D721Med (cell line): ENCODE data around the gene TMED10.

Experiments
- DNase-seq: peaks from one replicate; pipeline ENCODE4 v3.0.0; 2011; ENCODE audit warnings: low spot score; ENCODE audit not compliant: insufficient read length
- FAIRE-seq: peaks from 2 replicates; lab custom pipeline; 2011; peaks lifted over from hg19 to GRCh38; lab: Jason Lieb, UNC
- TF ChIP-seq, protein P1 (sequence below): IDR thresholded peaks from 2 replicates; pipeline ENCODE4 v1.5.1; 2012; ENCODE audit warnings: mild to moderate bottlenecking, control low read depth; ENCODE audit not compliant: insufficient read depth; ENCODE audit errors: missing control alignments

The TMED10 gene

DNA sequence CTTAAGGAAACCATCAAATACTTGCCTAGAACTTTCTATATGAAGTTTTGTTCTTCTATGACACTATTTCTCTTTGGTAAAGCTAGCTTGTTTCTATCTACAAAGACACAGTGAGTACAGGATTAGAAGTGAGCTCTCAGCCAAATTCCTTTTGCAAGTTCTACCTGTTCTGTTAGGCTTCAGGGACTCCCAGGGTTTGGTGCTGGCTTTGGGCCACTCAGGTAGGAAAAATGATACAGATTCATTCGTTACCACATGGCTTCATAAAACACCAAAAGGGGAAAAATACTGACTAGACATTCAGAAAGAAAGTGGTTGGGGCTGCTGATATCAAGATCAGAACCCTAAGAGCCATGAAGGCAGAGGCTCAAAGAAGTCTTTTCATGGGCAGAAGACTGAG lies 93.1 kb downstream of the TMED10 start:
- TF ChIP-seq, protein P1, sequence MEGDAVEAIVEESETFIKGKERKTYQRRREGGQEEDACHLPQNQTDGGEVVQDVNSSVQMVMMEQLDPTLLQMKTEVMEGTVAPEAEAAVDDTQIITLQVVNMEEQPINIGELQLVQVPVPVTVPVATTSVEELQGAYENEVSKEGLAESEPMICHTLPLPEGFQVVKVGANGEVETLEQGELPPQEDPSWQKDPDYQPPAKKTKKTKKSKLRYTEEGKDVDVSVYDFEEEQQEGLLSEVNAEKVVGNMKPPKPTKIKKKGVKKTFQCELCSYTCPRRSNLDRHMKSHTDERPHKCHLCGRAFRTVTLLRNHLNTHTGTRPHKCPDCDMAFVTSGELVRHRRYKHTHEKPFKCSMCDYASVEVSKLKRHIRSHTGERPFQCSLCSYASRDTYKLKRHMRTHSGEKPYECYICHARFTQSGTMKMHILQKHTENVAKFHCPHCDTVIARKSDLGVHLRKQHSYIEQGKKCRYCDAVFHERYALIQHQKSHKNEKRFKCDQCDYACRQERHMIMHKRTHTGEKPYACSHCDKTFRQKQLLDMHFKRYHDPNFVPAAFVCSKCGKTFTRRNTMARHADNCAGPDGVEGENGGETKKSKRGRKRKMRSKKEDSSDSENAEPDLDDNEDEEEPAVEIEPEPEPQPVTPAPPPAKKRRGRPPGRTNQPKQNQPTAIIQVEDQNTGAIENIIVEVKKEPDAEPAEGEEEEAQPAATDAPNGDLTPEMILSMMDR, result no peak
- no peak for DNase-seq
- FAIRE-seq, result no peak

DNA sequence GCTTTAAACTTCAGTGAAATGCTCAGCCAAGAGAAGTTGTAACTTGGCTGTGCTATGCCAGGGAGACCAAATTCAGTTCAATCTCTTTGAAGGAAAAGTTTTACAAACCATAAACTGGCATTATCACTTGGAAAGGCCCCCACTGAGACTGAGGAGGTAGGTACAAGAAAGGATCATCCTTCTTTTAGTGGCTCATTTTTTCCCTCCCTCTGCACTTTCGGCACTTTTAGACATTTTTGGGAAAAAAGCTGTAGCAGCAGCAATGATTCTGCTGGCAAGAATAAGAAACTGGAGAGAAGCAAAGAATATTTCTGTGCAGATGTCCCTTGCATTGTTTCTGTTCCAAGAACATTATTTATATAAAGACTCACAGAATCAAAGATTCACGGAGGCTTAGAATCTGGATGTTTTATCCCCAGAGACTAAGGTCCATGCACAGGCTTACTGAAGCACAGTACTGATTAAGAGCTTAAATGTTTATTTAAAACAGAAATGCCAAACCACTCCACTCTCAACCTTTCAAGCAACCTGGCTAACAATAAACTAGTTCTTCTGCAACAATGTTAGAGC lies 94.7 kb downstream of the TMED10 start:
- DNase-seq (no peak), FAIRE-seq (no peak)
- TF ChIP-seq, protein P1, result no peak
